Hypothalamus (tissue), 51 donors: ENCODE data around the gene DISC1.
"Not testable (repeated sequence)": the region's sequence is repeated elsewhere in the genome, so short reads cannot be mapped to it uniquely, and the experiment has no call there.

Experiments used
- DNase-seq, 51 donors: peaks; one replicate each; lab custom pipeline; 2025; lab: John Stamatoyannopoulos, UW

Gene DISC1

GRCh38 chr1:231724041-231724440, 97.5 kb downstream of the DISC1 start:
- DNase-seq, result no peak

GRCh38 chr1:231724876-231725647, 98.5 kb downstream of the DISC1 start:
- DNase-seq, result peak in 15 of 51 donors; percentile 2 to 42 (median 12)

- DNase-seq, result no peak
Observed at GRCh38 chr1:231727171-231727570, 100.6 kb downstream of the DISC1 start.

GRCh38 chr1:231728987-231729386, 102.4 kb downstream of the DISC1 start:
- not testable (repeated sequence) for DNase-seq

- no peak for DNase-seq
Observed at GRCh38 chr1:231729544-231729943, 103.0 kb downstream of the DISC1 start.

- DNase-seq, result no peak
Observed at GRCh38 chr1:231731268-231731667, 104.7 kb downstream of the DISC1 start.

GRCh38 chr1:231733063-231733462, 106.5 kb downstream of the DISC1 start:
- DNase-seq, result no peak

- no peak for DNase-seq
Observed at GRCh38 chr1:231733672-231734071, 107.1 kb downstream of the DISC1 start.

GRCh38 chr1:231734417-231734816, 107.8 kb downstream of the DISC1 start:
- no peak for DNase-seq

GRCh38 chr1:231735411-231735810, 108.8 kb downstream of the DISC1 start:
- DNase-seq, result no peak

- DNase-seq, result no peak
Observed at GRCh38 chr1:231735941-231736340, 109.4 kb downstream of the DISC1 start.

- no peak for DNase-seq
Observed at GRCh38 chr1:231736464-231736863, 109.9 kb downstream of the DISC1 start.

- no peak for DNase-seq
Observed at GRCh38 chr1:231738554-231738953, 112.0 kb downstream of the DISC1 start.

GRCh38 chr1:231743966-231744365, 117.4 kb downstream of the DISC1 start:
- no peak for DNase-seq

GRCh38 chr1:231748760-231749415, 122.3 kb downstream of the DISC1 start:
- no peak for DNase-seq

GRCh38 chr1:231750296-231750695, 123.7 kb downstream of the DISC1 start:
- DNase-seq, result no peak

GRCh38 chr1:231750818-231751362, 124.3 kb downstream of the DISC1 start:
- no peak for DNase-seq

GRCh38 chr1:231751415-231751814, 124.8 kb downstream of the DISC1 start:
- no peak for DNase-seq

- no peak for DNase-seq
Observed at GRCh38 chr1:231753313-231753712, 126.7 kb downstream of the DISC1 start.

GRCh38 chr1:231757101-231757404, 130.5 kb downstream of the DISC1 start:
- DNase-seq, result no peak

GRCh38 chr1:231757759-231758158, 131.2 kb downstream of the DISC1 start:
- no peak for DNase-seq

GRCh38 chr1:231761252-231761651, 134.7 kb downstream of the DISC1 start:
- no peak for DNase-seq
